DMS53 (cell line): ENCODE results near the gene MAGI1.

Experiments
- DNase-seq: peaks from one replicate; lab custom pipeline; 2025; lab: John Stamatoyannopoulos, UW

The MAGI1 gene

DNA sequence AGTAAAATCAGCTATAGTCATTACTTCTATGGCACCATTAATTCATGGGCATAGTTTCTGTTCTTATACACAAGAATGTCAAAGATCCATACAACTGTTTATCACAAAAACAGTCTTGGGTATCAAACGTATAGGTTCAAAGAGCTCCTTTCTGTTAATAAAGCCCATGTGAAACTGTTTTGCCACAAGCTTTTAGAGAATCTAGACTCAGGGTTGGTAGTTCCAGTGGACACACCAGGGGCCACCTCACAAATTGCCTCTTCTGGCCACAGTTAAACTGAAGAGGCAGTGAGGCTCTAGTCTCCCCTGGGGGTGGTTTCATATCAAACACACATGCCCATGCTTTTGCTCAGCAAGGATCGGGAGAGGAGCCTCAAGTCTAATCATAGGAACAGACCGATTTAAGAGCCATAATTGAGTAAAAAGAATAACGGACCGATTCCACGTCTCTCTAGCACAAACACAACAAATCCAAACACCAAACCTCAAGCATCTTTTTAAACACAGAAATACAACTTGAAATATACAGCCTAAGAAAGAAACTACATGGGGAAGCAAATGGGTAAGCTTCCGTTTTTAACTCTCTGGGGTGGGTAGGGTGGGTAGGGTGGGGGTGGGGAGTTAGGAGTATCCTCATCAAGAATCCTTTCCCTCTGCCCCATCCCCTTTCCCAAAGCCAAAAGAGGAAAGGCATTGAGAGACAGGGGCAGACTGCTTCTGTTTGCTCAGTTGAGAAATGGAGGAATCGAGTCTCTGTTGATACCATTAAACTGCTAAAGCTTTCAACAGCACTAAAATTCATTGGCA lies 443.3 kb downstream of the MAGI1 start:
- DNase-seq: no peak

DNA sequence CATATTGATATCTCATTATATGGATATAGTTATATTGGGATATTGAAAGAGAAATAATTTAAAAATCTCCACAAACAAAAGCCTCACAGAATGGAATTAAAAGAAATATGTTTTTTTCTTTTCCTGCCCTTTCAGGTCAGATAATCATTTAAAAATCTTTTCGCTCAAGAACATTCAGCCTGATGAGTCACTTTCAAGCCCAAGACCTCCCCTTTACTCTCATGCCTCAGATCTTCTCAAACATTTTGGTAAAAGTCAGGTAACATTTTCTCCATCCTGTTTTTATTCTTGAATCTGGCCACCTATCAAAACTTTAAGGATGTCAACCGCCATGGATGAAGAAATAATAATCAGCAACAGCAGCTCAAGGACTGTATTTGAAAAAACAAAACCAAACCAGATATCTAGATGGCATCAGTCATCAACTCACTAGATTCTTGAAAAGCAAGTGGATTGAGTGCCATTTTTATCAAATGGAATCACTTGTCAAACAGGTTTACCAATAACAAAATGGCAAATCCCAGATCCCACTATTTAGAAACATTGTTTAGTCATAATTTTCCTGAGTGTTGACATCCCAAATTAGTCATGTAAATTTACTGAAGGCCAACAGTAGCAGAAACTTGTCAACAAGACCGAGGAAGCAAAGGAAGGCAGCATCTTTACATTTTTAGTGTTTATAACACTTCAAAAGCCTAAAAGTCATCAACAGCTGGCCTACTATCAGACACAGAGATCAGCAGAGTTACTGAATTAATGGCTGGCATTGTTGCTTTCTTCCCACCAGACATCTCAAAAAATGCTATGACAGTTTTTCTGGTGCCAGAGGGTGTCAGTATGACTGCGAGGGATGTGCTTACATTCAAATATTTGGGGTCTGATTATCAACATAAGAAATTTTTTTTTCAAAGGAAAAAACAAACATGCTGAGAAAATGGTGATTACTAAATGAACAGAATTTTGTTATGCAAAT lies 444.7 kb downstream of the MAGI1 start:
- DNase-seq: no peak

DNA sequence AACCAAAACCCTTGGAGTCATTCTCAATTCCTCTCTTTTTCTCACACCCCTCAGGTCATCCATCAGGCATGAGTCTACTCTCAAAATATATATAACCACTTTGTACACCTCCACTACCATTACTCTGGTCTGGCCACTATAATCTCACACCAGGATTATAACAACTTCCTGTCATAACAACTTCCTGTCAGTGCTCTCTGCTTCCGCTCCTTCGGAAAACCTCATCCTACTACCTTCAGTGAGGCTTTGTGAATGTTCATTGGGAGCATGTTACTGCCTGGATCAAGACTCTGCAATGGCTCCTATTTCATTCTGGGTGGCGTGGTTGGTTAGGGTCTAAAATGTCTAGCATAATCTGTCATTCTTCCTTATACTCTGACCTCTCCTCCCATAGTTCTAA lies 447.4 kb downstream of the MAGI1 start:
- no peak for DNase-seq

DNA sequence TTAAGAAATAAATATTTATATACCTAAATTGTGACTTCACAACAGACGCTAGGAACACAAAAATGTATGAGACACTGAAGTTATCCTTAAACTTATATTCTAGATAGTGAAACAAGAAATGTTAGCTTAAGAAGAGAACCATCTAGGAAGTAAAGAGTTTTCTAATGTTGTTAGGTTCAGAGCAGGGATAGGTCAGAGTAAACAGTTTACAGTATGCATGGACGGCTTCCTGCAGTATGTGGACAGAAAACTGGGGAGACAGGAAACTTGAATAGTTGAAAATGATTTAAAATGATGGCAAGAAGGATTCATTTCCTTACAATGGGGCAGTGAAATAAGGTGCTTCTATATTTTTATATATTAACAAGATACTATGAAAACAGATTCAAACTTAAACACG lies 449.8 kb downstream of the MAGI1 start:
- no peak for DNase-seq

DNA sequence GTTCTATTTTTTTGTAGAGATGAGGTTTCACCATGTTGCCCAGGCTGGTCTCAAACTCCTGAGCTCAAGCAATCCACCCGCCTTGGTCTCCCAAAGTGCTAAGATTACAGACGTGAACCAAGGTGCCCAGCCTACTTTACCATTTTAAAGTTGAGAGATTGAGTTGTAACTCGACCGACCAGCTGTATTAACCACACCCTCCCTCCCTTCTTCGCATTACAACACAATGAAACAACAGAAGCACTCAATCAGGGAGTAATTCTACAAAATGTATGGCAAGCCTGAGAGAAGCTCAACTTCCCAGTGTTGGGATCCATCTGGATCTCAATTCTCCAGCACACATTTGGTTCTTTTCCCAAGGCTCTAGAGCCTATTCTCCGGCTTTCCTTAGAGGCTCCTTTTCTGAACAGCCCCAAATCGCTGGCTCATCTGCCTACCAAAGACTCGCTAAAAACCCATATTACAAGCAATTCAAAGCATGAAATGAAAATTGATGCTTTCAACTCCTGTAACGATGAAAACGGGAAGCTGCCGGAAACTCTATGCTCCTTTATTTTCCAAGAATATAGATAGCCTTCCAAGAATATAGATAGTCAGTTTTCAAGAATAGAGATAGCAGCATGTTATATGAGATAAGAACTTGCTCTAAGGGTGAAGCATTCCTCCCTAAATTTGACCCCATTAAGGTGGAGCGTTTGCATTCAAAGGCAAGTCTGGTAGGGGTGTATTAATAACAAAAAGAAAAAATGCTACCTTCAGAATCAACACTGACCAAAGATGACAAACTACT lies 450.9 kb downstream of the MAGI1 start:
- no peak for DNase-seq

DNA sequence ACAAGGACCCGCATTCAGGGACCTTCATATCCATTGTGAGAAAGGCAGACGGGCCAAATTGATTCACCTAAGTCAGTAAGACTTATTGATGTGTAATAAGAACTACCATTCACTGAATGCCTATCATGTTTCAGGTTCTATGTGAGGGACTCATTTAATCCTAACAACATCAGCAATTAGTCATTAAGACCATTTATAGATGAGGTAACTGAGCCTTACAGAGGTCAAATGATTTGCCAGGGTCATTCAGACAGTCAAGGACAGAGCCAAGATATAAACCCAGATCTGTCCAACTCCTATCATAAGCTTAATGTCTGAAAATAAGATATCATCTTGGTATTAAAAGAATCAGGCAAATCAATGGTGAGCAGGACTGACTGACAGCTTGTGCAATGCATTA lies 453.8 kb downstream of the MAGI1 start:
- DNase-seq: no peak

DNA sequence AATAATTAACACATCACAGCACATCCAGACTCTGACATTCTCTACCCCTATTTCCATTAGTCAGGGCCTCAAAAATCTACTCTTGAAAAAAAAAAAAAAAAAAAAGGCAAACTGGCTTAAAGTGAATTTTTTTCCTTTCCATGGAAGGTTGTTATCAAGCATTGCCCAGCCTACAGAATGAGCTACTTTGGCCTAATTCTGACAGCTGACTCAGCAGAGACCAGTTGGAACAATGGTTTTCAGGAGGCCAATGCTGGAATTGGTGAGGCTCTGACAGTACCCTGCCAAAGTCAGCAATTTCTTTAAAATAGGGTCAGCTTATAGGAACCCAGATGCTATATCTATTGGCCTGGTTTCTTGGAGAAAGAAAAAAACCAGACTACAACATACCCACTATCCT lies 454.7 kb downstream of the MAGI1 start:
- no peak for DNase-seq

DNA sequence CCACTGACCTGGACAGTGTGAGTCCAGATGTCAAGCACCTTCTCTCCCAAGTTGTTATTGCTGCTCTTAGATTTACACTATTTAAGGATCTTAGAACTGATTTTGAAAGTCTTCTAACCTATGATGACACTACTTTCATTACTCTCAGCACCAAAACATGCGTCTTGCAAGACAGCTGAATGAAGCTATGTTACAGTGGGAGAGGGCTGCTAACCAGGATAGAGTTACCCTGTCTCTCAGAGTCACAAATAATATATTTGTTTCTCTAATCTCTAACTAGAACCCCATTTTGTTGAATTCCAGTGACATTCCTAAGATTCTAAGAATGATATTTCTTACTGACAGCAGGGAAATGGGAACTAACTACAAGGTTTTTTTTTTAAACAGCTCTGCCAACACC lies 455.5 kb downstream of the MAGI1 start:
- no peak for DNase-seq

DNA sequence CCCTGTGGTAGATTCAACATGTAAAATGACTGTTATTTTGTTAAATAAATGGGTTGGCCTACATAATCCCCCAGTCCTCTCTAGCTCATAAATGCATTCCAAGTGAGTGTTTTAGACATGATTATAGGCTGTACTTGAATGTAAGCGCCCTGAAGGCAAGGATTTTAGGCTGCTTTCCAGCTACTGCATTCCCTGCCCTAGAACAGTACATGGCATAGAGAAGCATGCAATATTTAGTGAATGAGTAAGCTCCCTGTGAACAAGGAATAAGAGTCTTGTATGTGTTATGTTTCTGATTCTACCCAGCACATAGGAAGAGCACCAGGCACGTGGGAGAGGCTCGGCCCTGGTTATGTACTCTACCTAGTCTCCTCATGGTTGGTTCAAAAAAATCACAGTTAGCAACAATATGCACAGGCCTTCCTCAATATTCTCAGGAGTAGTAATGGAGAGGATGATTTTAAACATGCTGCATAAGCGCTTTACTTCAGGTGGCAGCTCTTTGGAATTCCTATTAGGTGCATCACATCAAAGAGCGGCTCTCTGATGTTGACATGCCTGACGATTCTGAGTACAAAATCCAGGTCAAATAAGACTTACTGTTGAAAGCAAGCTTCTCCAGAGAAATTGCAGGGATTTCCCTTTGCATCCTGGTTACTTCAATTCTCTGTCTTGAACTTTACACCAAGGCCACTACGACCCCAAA lies 456.6 kb downstream of the MAGI1 start:
- no peak for DNase-seq

DNA sequence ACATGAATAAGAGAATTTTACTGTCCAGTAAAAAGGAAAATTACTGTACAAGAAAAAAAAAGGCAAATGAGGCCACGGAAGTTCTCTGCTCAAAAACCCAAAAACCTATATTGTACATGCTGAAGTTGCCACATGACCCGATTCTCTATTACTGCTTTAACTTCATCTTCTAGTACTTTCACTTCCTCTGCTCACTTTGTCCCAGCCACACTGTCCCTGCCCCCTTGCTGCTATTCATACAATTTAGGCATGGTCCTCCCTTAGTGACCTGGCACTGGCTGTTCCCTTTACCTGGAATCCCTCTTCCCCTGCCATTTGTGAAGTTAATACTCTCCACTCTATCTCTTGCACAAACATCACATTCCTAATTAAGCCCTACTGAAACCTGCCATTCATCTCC lies 457.4 kb downstream of the MAGI1 start:
- no peak for DNase-seq

DNA sequence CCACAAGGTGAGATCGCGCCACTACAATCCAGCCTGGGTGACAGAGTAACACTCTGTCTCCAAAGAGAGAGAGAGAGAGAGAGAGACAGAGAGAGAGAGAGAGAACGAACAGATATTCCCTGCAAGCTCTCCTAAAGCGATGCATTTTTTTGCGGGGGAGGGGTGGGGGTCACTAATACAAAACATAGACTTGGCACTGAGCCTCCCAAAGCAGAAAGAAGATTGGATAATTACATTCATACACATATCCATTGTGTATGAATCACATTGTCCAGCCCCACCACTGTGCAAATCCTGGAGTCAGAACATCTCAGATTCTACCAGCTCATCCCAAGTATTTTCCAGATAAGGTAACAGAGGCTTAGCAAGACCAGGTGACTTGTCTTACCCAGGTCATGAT lies 459.9 kb downstream of the MAGI1 start:
- DNase-seq: no peak

DNA sequence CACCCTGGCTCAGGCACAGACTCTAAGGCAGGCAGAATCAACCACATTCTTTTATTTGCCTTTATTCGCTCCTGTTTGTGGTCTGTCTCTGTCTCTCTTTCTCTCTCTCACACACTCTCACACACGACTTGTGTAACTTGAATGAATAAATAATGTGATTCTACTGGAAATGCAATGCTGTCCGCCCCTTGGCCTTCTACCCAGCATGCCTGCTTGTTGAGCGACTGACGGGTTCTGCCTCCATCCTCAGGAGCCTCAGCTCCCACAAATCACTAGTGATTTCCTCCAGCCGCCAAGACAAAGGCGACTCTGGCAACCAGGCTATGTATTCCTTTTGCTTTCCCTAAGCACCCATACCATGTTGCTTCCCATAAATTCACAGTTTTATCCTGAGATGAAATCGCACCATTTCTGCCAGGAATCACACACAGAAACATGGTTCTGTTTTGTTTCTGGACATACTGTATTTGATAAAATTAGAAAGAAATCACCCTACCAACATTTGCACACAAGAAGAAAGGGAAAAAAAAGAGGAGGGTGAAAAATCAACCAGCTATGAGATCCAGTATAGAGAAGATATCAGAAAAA lies 460.8 kb downstream of the MAGI1 start:
- no peak for DNase-seq

DNA sequence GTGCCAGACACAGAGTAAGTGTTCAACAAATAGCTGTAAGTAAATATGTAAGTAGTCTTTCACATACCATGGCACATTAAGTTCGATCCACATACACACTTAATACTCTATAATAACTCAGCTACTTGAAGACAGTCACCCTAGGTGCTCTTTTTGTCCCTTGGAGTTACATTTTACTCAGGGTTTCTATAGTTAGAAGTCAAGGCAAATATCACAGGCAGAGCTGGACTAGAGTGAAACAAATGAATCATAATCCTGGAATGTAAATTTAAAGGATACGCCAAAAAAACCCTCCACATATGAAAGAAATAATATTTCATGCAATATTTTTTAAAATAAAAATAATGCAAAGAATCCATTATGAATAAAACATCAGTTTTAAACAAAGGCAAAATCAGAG lies 461.8 kb downstream of the MAGI1 start:
- no peak for DNase-seq

DNA sequence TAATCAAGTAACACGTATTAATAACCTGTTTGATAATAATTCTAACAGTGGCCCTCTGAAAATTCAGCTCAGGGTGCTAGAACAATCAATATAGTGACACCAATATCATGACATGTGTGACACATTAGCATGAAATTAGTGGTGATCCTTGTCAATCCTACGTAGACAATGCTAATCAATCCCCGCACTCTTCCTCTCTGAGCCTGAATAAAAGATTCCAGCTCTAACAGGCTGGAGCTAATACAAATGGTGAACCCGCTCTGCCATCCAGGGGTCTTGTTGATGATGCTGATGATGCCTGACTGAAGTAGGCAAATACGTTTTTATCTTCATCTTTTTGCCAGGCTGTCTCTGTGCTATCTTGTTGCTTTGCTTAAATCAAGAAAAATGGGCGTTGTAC lies 462.5 kb downstream of the MAGI1 start:
- no peak for DNase-seq

DNA sequence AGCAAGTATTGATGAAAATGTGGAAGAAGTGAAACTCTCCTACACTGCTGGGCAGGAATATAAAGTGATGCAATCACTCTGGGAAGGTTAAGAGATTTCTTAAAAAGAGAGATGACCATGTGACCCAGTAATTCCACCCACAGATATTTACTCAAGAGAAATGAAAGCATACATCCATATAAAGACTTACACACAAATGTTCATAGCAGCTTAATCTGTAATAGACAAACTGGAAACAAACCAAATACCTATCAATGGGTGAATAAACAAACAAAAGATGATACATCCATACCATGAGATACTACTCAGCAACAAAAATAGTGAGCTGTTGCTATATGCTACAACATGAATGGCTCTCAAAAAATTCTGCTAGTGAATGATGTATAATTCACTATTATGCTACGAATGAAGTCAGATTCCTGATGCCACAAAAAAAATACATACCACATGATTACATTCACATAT lies 463.3 kb downstream of the MAGI1 start:
- DNase-seq: peak; percentile 11

DNA sequence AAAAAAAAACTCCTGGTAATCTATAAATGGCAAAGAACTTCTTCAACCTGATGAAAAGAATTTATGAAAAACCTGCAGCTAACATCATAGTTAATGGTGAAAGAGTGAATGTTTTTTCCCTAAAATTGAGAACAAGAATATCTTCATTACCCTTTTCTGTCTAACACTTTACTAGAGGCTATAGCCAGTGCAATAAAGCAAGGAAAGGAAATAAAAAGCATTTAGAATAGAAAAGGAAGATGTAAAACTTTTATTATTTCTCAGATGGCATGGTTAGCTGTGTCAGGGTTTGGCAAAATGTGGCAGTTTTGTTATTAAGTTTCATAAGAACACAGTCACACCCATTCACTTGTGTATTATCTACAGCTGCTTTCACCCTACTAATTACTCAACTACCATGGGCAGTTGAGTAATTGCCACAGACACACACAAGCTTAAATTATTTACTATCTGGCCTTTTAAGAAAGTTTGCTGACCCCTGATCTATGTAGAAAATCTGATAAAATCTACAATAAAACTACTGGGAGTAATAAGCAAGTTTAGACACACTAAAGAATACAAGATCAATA lies 465.1 kb downstream of the MAGI1 start:
- DNase-seq: no peak

DNA sequence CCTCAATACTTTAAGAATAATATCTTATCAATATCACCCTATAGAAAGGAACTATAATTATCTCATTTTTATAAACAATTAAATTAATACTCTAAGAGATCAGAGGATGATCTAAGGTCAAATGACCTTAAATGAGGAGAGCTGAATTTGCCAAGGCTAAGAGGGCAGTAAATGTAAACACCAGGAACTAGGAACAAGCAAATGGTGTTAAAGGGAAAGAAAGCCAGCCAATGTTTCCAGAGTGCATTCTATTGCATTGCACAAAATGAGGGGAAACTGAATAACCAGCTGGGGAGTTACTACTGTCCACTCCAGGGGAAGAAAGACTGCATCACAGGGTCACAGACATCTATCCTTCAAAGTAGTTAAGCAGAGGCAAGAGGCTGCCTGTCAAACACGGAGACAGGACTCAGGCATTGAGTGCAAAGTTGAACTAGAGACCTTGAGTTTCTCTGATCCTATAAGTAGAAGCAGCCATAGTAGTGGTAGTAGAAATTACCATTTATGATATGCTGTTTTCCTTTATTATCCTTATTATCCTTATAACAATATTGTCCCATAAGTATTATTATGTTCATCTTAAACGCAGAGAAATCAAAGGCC lies 466.4 kb downstream of the MAGI1 start:
- no peak for DNase-seq

DNA sequence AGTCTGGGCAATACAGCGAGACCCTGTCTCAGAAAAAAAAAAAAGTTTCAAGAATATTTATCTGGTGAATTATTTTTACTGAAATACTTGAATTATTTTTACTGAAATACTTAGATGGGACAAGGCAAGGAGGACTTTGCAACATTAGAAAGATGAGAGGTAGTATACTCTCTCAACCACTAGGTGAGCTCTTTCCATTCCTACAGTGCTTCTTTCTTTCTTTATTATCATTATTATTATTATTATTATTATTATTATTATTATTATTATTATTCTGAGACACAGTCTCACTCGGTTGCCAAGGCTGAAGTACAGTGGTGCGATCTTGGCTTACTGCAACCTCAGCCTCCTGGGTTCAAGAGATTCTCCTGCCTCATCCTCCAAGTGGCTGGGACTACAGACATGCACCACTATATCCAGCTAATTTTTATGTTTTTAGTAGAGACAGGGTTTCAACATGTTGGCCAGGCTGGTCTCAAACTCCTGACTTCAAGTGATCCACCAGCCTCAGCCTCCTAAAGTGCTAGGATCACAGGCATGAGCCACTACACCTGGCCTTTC lies 468.8 kb downstream of the MAGI1 start:
- DNase-seq: no peak

DNA sequence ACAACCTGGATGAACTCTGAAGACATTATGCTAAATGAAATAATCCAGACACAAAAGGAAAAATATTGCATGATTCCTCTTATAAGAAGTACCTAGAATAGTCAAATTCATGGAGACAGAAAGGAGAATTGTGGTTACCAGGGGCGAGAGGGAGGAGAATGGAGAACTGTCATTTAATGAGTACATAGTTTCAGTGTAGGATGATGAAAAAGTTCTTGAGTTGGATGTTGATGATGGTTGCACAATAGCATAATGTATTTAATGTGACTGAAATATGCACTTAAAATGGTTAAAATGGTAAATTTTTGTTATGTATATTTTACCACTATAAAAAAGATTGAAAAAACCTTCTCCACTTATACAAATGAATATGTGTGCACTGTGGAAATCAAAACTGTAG lies 469.6 kb downstream of the MAGI1 start:
- no peak for DNase-seq

DNA sequence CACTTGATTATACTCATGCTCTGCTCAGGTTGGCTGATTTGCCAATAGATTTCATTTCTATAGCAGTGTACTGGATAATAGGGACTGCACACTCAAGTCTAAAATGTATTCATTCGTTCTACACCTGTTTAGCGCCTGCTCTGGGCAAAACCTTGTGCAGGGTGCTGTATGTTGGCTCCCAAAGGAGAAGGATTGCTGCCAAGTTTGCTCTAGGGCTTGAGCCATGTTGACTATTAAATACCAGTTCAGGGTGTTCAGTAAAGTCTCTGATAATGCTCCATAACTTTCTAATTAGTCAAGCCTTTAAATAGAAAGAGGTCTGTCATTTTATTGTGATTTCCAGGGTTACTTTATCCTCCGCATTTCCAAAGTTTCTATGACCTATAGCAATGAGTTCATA lies 470.2 kb downstream of the MAGI1 start:
- no peak for DNase-seq
